ENCODE measurements around the gene NMRK1.

The NMRK1 gene

GRCh38 chr9:75041041-75041440, 46.9 kb downstream of the NMRK1 start:
- DNase-seq (ENCODE audit: extremely low read depth, low read depth) = no peak
- no peak for TF ChIP-seq CTCF (IDR thresholded peaks at IDR 0.05; ENCODE audit: low read depth, low read length)

GRCh38 chr9:75039801-75040200, 48.2 kb downstream of the NMRK1 start:
- DNase-seq (ENCODE audit: extremely low read depth, low read depth) = no peak
- no peak for TF ChIP-seq CTCF (IDR thresholded peaks at IDR 0.05; ENCODE audit: low read depth, low read length)

- peak; percentile 86 for DNase-seq (ENCODE audit: extremely low read depth, low read depth)
- TF ChIP-seq CTCF (IDR thresholded peaks at IDR 0.05; ENCODE audit: low read depth, low read length) = no peak
Measured at GRCh38 chr9:75039009-75039408, 48.9 kb downstream of the NMRK1 start.

GRCh38 chr9:75036793-75037192, 51.2 kb downstream of the NMRK1 start:
- DNase-seq (ENCODE audit: extremely low read depth, low read depth) = no peak
- no peak for TF ChIP-seq CTCF (IDR thresholded peaks at IDR 0.05; ENCODE audit: low read depth, low read length)

GRCh38 chr9:75033791-75034473, 54.0 kb downstream of the NMRK1 start:
- TF ChIP-seq CTCF (IDR thresholded peaks at IDR 0.05; ENCODE audit: low read depth, low read length) = no peak
- DNase-seq (ENCODE audit: extremely low read depth, low read depth) = no peak

GRCh38 chr9:75027187-75028107, 60.5 kb downstream of the NMRK1 start:
- DNase-seq (ENCODE audit: extremely low read depth, low read depth) = no peak
- no peak; the same call in 1 of the 2 replicates for TF ChIP-seq CTCF (IDR thresholded peaks at IDR 0.05; ENCODE audit: low read depth, low read length)

GRCh38 chr9:75023846-75024245, 64.1 kb downstream of the NMRK1 start:
- no peak for TF ChIP-seq CTCF (IDR thresholded peaks at IDR 0.05; ENCODE audit: low read depth, low read length)
- DNase-seq (ENCODE audit: extremely low read depth, low read depth) = no peak

Measured in AG09319 (cell line).